HCT116 (cell line): ENCODE data around the gene CALM3. TPM values are rescaled to one million over a fixed set of nuclear protein-coding genes. Genes with fewer than 3 reads are reported as not detected.

Source experiments
- ATAC-seq: fragments of 200-7000 bp; cut with Tn5 transposase; 2 replicates; pipeline ENCODE4 v1.9.1; 2020; ENCODE audit warnings: mild to moderate bottlenecking, moderate library complexity
- BruUV-seq: library from RNA; stranded (reverse); fragments of 400-500 nt; replicated peaks from 2 replicates; lab custom pipeline; 2021; lab: Mats Ljungman, UMichigan
- CTCF ChIA-PET: fragments of 300-600 bp; sonication (Branson Sonifier 250); formaldehyde crosslinking; loops from one replicate; lab custom pipeline; 2021; ENCODE audit warnings: antibody characterized with exemption; lab: Charles Lee
- POLR2A ChIA-PET: fragments of 300-600, 350-600 bp; sonication (Branson Sonifier 250); formaldehyde crosslinking; loops from one replicate; lab custom pipeline; 2021; ENCODE audit warnings: antibody characterized with exemption; lab: Charles Lee
- RAD21 ChIA-PET, 2 experiments: fragments of 300-600 bp; sonication (Branson Sonifier 250); formaldehyde crosslinking; loops; one replicate each; lab custom pipeline; 2023; ENCODE audit warnings: low total read pairs in 2 of 2; ENCODE audit not compliant: uncharacterized antibody in 2 of 2, unreplicated experiment in 2 of 2, low non-redundant PET in 1 of 2; lab: Charles Lee
- DNase-seq: peaks from one replicate; pipeline ENCODE4 v3.0.0-alpha.2; 2010; ENCODE audit warnings: low read depth, low spot score
- H2AFZ ChIP-seq: fragments of 200-600 bp; shearing (Covaris generic), sonication (generic); 2 replicates; pipeline ENCODE4 v1.6.1; 2017; ENCODE audit warnings: low read depth, mixed run types, mixed read lengths, antibody characterized with exemption, low read length; ENCODE audit not compliant: poor library complexity, severe bottlenecking
- H3K27ac ChIP-seq: 2 replicates; pipeline ENCODE4 v1.5.1; 2012; ENCODE audit warnings: low read depth, low read length
- H3K27me3 ChIP-seq: fragments of 200-600 bp; sonication (generic); 2 replicates; pipeline ENCODE4 v1.6.1; 2016; ENCODE audit warnings: mixed run types, low read length, mixed read lengths; ENCODE audit not compliant: insufficient read depth
- H3K36me3 ChIP-seq, 2 experiments: fragments of 200-500 bp in 1 of 2; fragments of 200-600 bp in 1 of 2; sonication (Bioruptor generic) in 1 of 2; sonication (generic) in 1 of 2; 2 replicates each; pipeline versions ENCODE4 v1.5.1 to v1.6.1; 2014 to 2016; ENCODE audit warnings: low read length in 2 of 2, inconsistent platforms in 1 of 2, mixed read lengths in 1 of 2, mixed run types in 1 of 2; ENCODE audit not compliant: insufficient read depth in 2 of 2, control insufficient read depth in 1 of 2
- H3K4me1 ChIP-seq, 2 experiments: fragments of 200-600 bp in 1 of 2; sonication (generic) in 1 of 2; 2 replicates each; pipeline versions ENCODE4 v1.5.1 to v1.6.1; 2012 to 2017; ENCODE audit warnings: low read length in 2 of 2, inconsistent platforms in 1 of 2, mild to moderate bottlenecking in 1 of 2, mixed read lengths in 1 of 2, mixed run types in 1 of 2, moderate library complexity in 1 of 2; ENCODE audit not compliant: insufficient read depth in 2 of 2, control insufficient read depth in 1 of 2
- H3K4me2 ChIP-seq: fragments of 200-600 bp; sonication (generic); 2 replicates; pipeline ENCODE4 v1.6.1; 2017; ENCODE audit warnings: mixed run types, low read length, mixed read lengths
- H3K4me3 ChIP-seq, 2 experiments: fragments of 200-600 bp in 1 of 2; sonication (generic) in 1 of 2; replicated peaks in 1 of 2; 2 replicates each; pipeline ENCODE4 v1.5.1; 2011 to 2016; ENCODE audit warnings: low read length in 2 of 2, control low read depth in 1 of 2, low read depth in 1 of 2, mild to moderate bottlenecking in 1 of 2, mixed read lengths in 1 of 2, mixed run types in 1 of 2
- H3K79me2 ChIP-seq: fragments of 200-600 bp; sonication (generic); 2 replicates; pipeline ENCODE4 v1.6.1; 2017; ENCODE audit warnings: mild to moderate bottlenecking, mixed run types, low read length, moderate library complexity, mixed read lengths; ENCODE audit not compliant: insufficient read depth
- H3K9ac ChIP-seq: fragments of 200-600 bp; sonication (generic); 2 replicates; pipeline ENCODE4 v1.6.1; 2016; ENCODE audit warnings: low read length, mixed read lengths
- H3K9me2 ChIP-seq: fragments of 200-600 bp; sonication (generic), shearing (Covaris generic); 2 replicates; pipeline ENCODE4 v1.6.1; 2017; ENCODE audit warnings: mixed run types, mild to moderate bottlenecking, moderate library complexity; ENCODE audit not compliant: insufficient read depth
- H3K9me3 ChIP-seq, 2 experiments: fragments of 200-500 bp in 1 of 2; fragments of 200-600 bp in 1 of 2; sonication (Bioruptor generic) in 1 of 2; sonication (generic) in 1 of 2; 2 replicates each; pipeline ENCODE4 v1.6.1; 2014 to 2017; ENCODE audit warnings: low read length in 2 of 2, mixed read lengths in 2 of 2, inconsistent platforms in 1 of 2, low read depth in 1 of 2, mild to moderate bottlenecking in 1 of 2, mixed run types in 1 of 2, moderate library complexity in 1 of 2; ENCODE audit not compliant: control insufficient read depth in 1 of 2, insufficient read depth in 1 of 2
- H4K20me1 ChIP-seq: fragments of 200-600 bp; sonication (generic), shearing (Covaris generic); 2 replicates; pipeline ENCODE4 v1.6.1; 2017; ENCODE audit warnings: mixed run types, mild to moderate bottlenecking, moderate library complexity; ENCODE audit not compliant: insufficient read depth
- ATF3 ChIP-seq: IDR thresholded peaks from 2 replicates; pipeline ENCODE4 v1.6.1; 2012
- CEBPB ChIP-seq: IDR thresholded peaks from 2 replicates; pipeline ENCODE4 v1.6.1; 2012; ENCODE audit warnings: low read depth
- ELF1 ChIP-seq: IDR thresholded peaks from 2 replicates; pipeline ENCODE4 v1.6.1; 2012; ENCODE audit warnings: low read depth, borderline replicate concordance
- EZH2phosphoT487 ChIP-seq: fragments of 200-600 bp; IDR thresholded peaks from 2 replicates; pipeline ENCODE4 v1.6.1; 2018; ENCODE audit warnings: antibody characterized with exemption, borderline replicate concordance
- POLR2AphosphoS5 ChIP-seq: IDR thresholded peaks from 2 replicates; pipeline ENCODE4 v1.6.1; 2011; ENCODE audit warnings: mild to moderate bottlenecking, low read depth, low read length, moderate library complexity
- RAD21 ChIP-seq: IDR thresholded peaks from 2 replicates; pipeline ENCODE4 v1.6.1; 2012; ENCODE audit warnings: low read depth, mild to moderate bottlenecking
- REST ChIP-seq: IDR thresholded peaks from 2 replicates; pipeline ENCODE4 v1.6.1; 2012; ENCODE audit warnings: low read depth
- SIN3A ChIP-seq: IDR thresholded peaks from 2 replicates; pipeline ENCODE4 v1.6.1; 2012; ENCODE audit warnings: low read depth
- SP1 ChIP-seq: IDR thresholded peaks from 2 replicates; pipeline ENCODE4 v1.6.1; 2012; ENCODE audit warnings: low read depth
- SRF ChIP-seq: IDR thresholded peaks from 2 replicates; pipeline ENCODE4 v1.6.1; 2012; ENCODE audit warnings: low read depth
- TCF7L2 ChIP-seq: IDR thresholded peaks from 2 replicates; pipeline ENCODE4 v1.7.0; 2011; ENCODE audit warnings: borderline replicate concordance, inconsistent platforms; ENCODE audit not compliant: insufficient read depth, insufficient read length; ENCODE audit errors: extremely low read depth
- YY1 ChIP-seq: IDR thresholded peaks from 2 replicates; pipeline ENCODE4 v1.6.1; 2011; ENCODE audit warnings: low read length, low read depth, moderate library complexity, mild to moderate bottlenecking; ENCODE audit not compliant: insufficient replicate concordance; ENCODE audit errors: extremely low read depth
- ZFX ChIP-seq: fragments of 450-650 bp; IDR thresholded peaks from 2 replicates; pipeline ENCODE4 v1.6.1; 2017
- intact Hi-C: fragments of 100-400 bp; cut with micrococcal nuclease; formaldehyde crosslinking; loops from 2 replicates; pipeline ENCODE4 v1.10.0; 2022
- total RNA-seq: library from RNA; stranded (reverse); gene quantifications from one replicate; pipeline ENCODE4 v1.2.1, GENCODE V29; 2021; ENCODE audit not compliant: unreplicated experiment
- TF ChIP-seq, protein P1 (sequence below): IDR thresholded peaks from 2 replicates; pipeline ENCODE4 v1.6.1; 2012

CALM3 gene
- total RNA-seq, 1 experiment from 2014 or later = 335 TPM

GRCh38 chr19:46564701-46565100, 36.4 kb upstream of the CALM3 start:
- no peak overlapping the region for H3K4me3 ChIP-seq
- RAD21 ChIA-PET = no interaction called here
- H3K27ac ChIP-seq = no peak overlapping the region
- POLR2A ChIA-PET = no interaction called here
- H3K9ac ChIP-seq = no peak overlapping the region
- H3K27me3 ChIP-seq = no peaks in the 10 kb centered on the region
- no peaks in the 10 kb centered on the region for H4K20me1 ChIP-seq
- H3K4me1 ChIP-seq = no peaks in the 10 kb centered on the region
- no TSS peak for BruUV-seq
- H3K79me2 ChIP-seq = no peaks in the 10 kb centered on the region
- H3K9me3 ChIP-seq = no peaks in the 10 kb centered on the region
- intact Hi-C loops = no loop called here
- no peak for DNase-seq
- H3K4me2 ChIP-seq = no peak overlapping the region
- ATAC-seq = no peak
- CTCF ChIA-PET = interaction anchor here (1.2 kb wide), 1 partner anchor 27 kb away, joined by 4 read pairs; no protein-coding TSS in a partner anchor
- no peaks in the 10 kb centered on the region for H3K36me3 ChIP-seq
- no peaks in the 10 kb centered on the region for H3K9me2 ChIP-seq
- no peak overlapping the region for H2AFZ ChIP-seq
- TF ChIP-seq SRF (no peak), TCF7L2 (no peak), POLR2AphosphoS5 (no peak), ELF1 (no peak), RAD21 (no peak), CEBPB (no peak), EZH2phosphoT487 (no peak), SP1 (no peak), SIN3A (no peak), REST (no peak), ZFX (no peak), YY1 (no peak), ATF3 (no peak)
- TF ChIP-seq, protein P1, sequence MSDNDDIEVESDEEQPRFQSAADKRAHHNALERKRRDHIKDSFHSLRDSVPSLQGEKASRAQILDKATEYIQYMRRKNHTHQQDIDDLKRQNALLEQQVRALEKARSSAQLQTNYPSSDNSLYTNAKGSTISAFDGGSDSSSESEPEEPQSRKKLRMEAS = no peak
- TF ChIP-seq, all 23 proteins: peak for 0
